ENCODE data around the gene B4GALNT2. TPM values are rescaled to one million over a fixed set of nuclear protein-coding genes. Genes with fewer than 3 reads are reported as not detected.

Gene B4GALNT2
- total RNA-seq, 1 experiment from 2014 or later, result 0.39 TPM

GRCh38 chr17:49225554-49226236, 93.1 kb downstream of the B4GALNT2 start:
- H3K27me3 ChIP-seq (replicated peaks), result peaks cover 17% of the 10 kb centered on the region
- no peaks in the 10 kb centered on the region for H3K9me3 ChIP-seq (replicated peaks)
- H3K4me1 ChIP-seq (replicated peaks), result peaks cover 6% of the 10 kb centered on the region
- H3K36me3 ChIP-seq, result no peaks in the 10 kb centered on the region
- no peak for DNase-seq (ENCODE audit: low read depth in 1 of 2, low spot score in 2 of 2)
- no peak overlapping the region for H3K27ac ChIP-seq
- no peak overlapping the region for H3K4me3 ChIP-seq

Other genes starting within 250 kb of the B4GALNT2 start
- 212 and 215 TPM in 2 replicates for gene ATP5MC1, start 240.0 kb upstream of the B4GALNT2 start, total RNA-seq (2014; rRNA removed; shearing (Covaris generic))
- gene UBE2Z, start 224.4 kb upstream of the B4GALNT2 start, total RNA-seq (2014; rRNA removed; shearing (Covaris generic)), result 109 and 119 TPM in 2 replicates
- 212 and 238 TPM in 2 replicates for gene SNF8, start 187.9 kb upstream of the B4GALNT2 start, total RNA-seq (2014; rRNA removed; shearing (Covaris generic))
- not detected in 2 replicates for gene GIP, start 164.2 kb upstream of the B4GALNT2 start, total RNA-seq (2014; rRNA removed; shearing (Covaris generic))
- 5.0 and 8.7 TPM in 2 replicates for gene IGF2BP1, start 135.4 kb upstream of the B4GALNT2 start, total RNA-seq (2014; rRNA removed; shearing (Covaris generic))
- not detected in 2 replicates for gene GNGT2, start 77.8 kb downstream of the B4GALNT2 start, total RNA-seq (2014; rRNA removed; shearing (Covaris generic))
- not detected in 2 replicates for gene ABI3, start 77.9 kb downstream of the B4GALNT2 start, total RNA-seq (2014; rRNA removed; shearing (Covaris generic))
- 0.39 TPM in 1 of 2 replicates, not detected in the other for gene PHOSPHO1, start 98.0 kb downstream of the B4GALNT2 start, total RNA-seq (2014; rRNA removed; shearing (Covaris generic))
- 23.8 and 37.1 TPM in 2 replicates for gene ZNF652, start 229.5 kb downstream of the B4GALNT2 start, total RNA-seq (2014; rRNA removed; shearing (Covaris generic))